Body of pancreas (tissue), 4 donors: Measurements from ENCODE around the gene DENND5B.

Source experiments
- CTCF ChIP-seq, 7 experiments: fragments of 450-650 bp in 4 of 7; fragments of 200-600 bp in 3 of 7; sonication (generic) in 3 of 7; IDR thresholded peaks; one replicate each; pipeline ENCODE4 v1.5.1; 2016 to 2019; ENCODE audit warnings: antibody characterized with exemption in 7 of 7
- POLR2A ChIP-seq, 3 donors: fragments of 450-650 bp; IDR thresholded peaks; one replicate each; pipeline ENCODE4 v1.6.1; 2016; ENCODE audit warnings: antibody characterized with exemption in 3 of 3, mild to moderate bottlenecking in 2 of 3

- TF ChIP-seq CTCF (IDR thresholded peaks at IDR 0.05) (peak in 1 of 7 experiments; percentile 0), POLR2A (IDR thresholded peaks at IDR 0.05) (no peak)
These were observed at the start of gene DENND5B for GRCh38 chr12:31590642-31591379.
